Measurements from ENCODE around the gene TTC33. TPM values are rescaled to one million over a fixed set of nuclear protein-coding genes. Genes with fewer than 3 reads are reported as not detected.

The TTC33 gene
- total RNA-seq, 2 donors from 2014 or later, result 13.5 to 19.3 TPM

- Mint-ChIP-seq H3K27me3 (ENCODE audit: insufficient read depth) (no peaks in the 10 kb centered on the region), H3K4me3 (no peak overlapping the region), H3K36me3 (ENCODE audit: low read depth) (peaks cover 8% of the 10 kb centered on the region), H3K4me1 (peaks cover 2% of the 10 kb centered on the region), H3K27ac (no peak overlapping the region), H3K9me3 (peaks cover 16% of the 10 kb centered on the region)
- no peaks in the 10 kb centered on the region for H3K9me3 ChIP-seq (ENCODE audit: control insufficient read depth, low read length)
- H3K4me3 ChIP-seq (ENCODE audit: low read length), result no peak overlapping the region
- H3K36me3 ChIP-seq (ENCODE audit: control insufficient read depth, insufficient read depth, low read length), result no peaks in the 10 kb centered on the region
- DNase-seq, result no peak
- no peak overlapping the region for H3K9ac ChIP-seq (ENCODE audit: extremely low read depth, low read length, poor library complexity, severe bottlenecking)
- H3K27ac ChIP-seq (ENCODE audit: low read depth, low read length), result no peak overlapping the region
- H3K4me1 ChIP-seq (ENCODE audit: control insufficient read depth, insufficient read depth, low read length), result no peaks in the 10 kb centered on the region
- no peak for TF ChIP-seq CTCF (conservative IDR thresholded peaks at IDR 0.05)
- 87 to 94% methylated on average over 3 to 5 of the region's 5 CpGs for WGBS, 2 experiments (ENCODE audit: insufficient coverage in 1 of 2, insufficient read length in 1 of 2)
- no peaks in the 10 kb centered on the region for H3K27me3 ChIP-seq (ENCODE audit: control insufficient read depth, insufficient read depth, low read length, poor library complexity, severe bottlenecking)
Observed at GRCh38 chr5:40700116-40700782, 55.5 kb downstream of the TTC33 start.

GRCh38 chr5:40694433-40694832, 61.3 kb downstream of the TTC33 start:
- H3K4me3 Mint-ChIP-seq, result no peak overlapping the region
- no peaks in the 10 kb centered on the region for H3K36me3 Mint-ChIP-seq (ENCODE audit: low read depth)
- peaks cover 8% of the 10 kb centered on the region for H3K9me3 ChIP-seq (ENCODE audit: control insufficient read depth, low read length)
- DNase-seq, result no peak
- no peaks in the 10 kb centered on the region for H3K4me1 ChIP-seq (ENCODE audit: control insufficient read depth, insufficient read depth, low read length)
- no peak overlapping the region for H3K4me3 ChIP-seq (ENCODE audit: low read length)
- no peak overlapping the region for H3K27ac Mint-ChIP-seq
- H3K27ac ChIP-seq (ENCODE audit: low read depth, low read length), result no peak overlapping the region
- TF ChIP-seq CTCF (conservative IDR thresholded peaks at IDR 0.05), result no peak
- no peak overlapping the region for H3K9ac ChIP-seq (ENCODE audit: extremely low read depth, low read length, poor library complexity, severe bottlenecking)
- no peaks in the 10 kb centered on the region for H3K9me3 Mint-ChIP-seq
- H3K4me1 Mint-ChIP-seq, result no peaks in the 10 kb centered on the region
- H3K36me3 ChIP-seq (ENCODE audit: control insufficient read depth, insufficient read depth, low read length), result no peaks in the 10 kb centered on the region
- no peaks in the 10 kb centered on the region for H3K27me3 ChIP-seq (ENCODE audit: control insufficient read depth, insufficient read depth, low read length, poor library complexity, severe bottlenecking)
- H3K27me3 Mint-ChIP-seq (ENCODE audit: insufficient read depth), result no peaks in the 10 kb centered on the region

- H3K9me3 Mint-ChIP-seq, result no peaks in the 10 kb centered on the region
- no peak overlapping the region for H3K9ac ChIP-seq (ENCODE audit: extremely low read depth, low read length, poor library complexity, severe bottlenecking)
- no peak for TF ChIP-seq CTCF (conservative IDR thresholded peaks at IDR 0.05)
- no peak overlapping the region for H3K4me3 Mint-ChIP-seq
- 94 to 97% methylated on average over 7 to 9 of the region's 9 CpGs for WGBS, 2 experiments (ENCODE audit: insufficient coverage in 1 of 2, insufficient read length in 1 of 2)
- H3K4me1 ChIP-seq (ENCODE audit: control insufficient read depth, insufficient read depth, low read length), result no peaks in the 10 kb centered on the region
- no peak overlapping the region for H3K27ac ChIP-seq (ENCODE audit: low read depth, low read length)
- no peak overlapping the region for H3K4me3 ChIP-seq (ENCODE audit: low read length)
- H3K4me1 Mint-ChIP-seq, result no peaks in the 10 kb centered on the region
- H3K36me3 ChIP-seq (ENCODE audit: control insufficient read depth, insufficient read depth, low read length), result no peaks in the 10 kb centered on the region
- no peak overlapping the region for H3K27ac Mint-ChIP-seq
- no peaks in the 10 kb centered on the region for H3K27me3 ChIP-seq (ENCODE audit: control insufficient read depth, insufficient read depth, low read length, poor library complexity, severe bottlenecking)
- no peaks in the 10 kb centered on the region for H3K27me3 Mint-ChIP-seq (ENCODE audit: insufficient read depth)
- H3K9me3 ChIP-seq (ENCODE audit: control insufficient read depth, low read length), result peaks cover 8% of the 10 kb centered on the region
- no peak for DNase-seq
- H3K36me3 Mint-ChIP-seq (ENCODE audit: low read depth), result no peaks in the 10 kb centered on the region
Observed at GRCh38 chr5:40691894-40692293, 63.9 kb downstream of the TTC33 start.

Measured in endodermal cell (in vitro differentiated cells).